Caki2 (cell line): Measurements from ENCODE around the gene HOATZ. TPM values are rescaled to one million over a fixed set of nuclear protein-coding genes. Genes with fewer than 3 reads are reported as not detected.

ENCODE experiments used
- DNase-seq: peaks from one replicate; pipeline ENCODE4 v3.0.0-alpha.2; 2015; ENCODE audit warnings: low read depth
- in situ Hi-C: cut with HindIII; loops from 2 replicates; pipeline ENCODE4 v1.10.0; 2016; ENCODE audit warnings: low sequenced_read_pairs, low pct_unique_long_range_greater_than_20kb, mixed read lengths
- total RNA-seq: library from RNA; depleted of rRNA; stranded (reverse); fragments of >200 nt; shearing (Covaris generic); gene quantifications from 2 replicates; pipeline ENCODE4 v1.2.3, GENCODE V29; 2014; ENCODE audit warnings: low replicate concordance; rRNA removed

The HOATZ gene
- total RNA-seq, 1 experiment from 2014 or later: not detected

DNA sequence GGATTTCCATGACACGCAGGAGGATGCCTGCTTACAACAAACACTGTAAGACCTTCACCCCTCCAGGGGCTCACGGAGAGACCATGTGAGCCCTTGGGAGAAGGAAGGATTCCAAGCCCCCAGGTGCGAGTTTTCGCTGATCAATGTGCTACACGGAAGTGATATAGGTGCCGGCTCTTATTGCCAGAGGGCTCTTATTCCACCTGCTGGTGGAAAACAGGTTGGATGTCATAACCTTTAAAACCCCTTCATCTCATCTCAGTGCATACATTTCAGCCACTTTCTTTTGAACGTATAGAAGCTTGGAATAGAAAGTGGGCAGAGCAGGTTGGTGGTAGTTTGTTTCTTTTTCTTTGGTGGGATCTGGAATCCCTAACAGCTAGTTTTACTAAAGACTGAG, 51.7 kb downstream of the HOATZ start:
- in situ Hi-C loops: no loop called here
- no peak for DNase-seq

DNA sequence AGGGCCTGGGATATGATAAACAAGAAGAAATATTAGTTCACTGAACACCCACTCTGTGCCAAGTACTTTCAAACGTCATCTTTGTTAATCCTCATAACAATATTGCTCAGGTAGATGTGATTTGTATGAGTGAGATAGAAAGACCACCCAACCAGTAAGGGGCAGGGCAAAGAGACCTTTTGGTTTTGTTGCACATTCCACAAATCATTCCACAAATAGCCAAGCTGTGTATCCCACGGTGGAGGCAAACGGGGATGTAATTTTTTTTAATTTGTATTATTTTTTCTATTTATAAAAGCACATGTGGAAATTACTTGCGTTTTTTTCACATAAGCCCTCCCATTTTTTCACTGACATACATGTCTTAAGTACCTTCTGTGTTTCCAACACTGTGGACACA, 54.9 kb downstream of the HOATZ start:
- in situ Hi-C loops: no loop called here
- no peak for DNase-seq

DNA sequence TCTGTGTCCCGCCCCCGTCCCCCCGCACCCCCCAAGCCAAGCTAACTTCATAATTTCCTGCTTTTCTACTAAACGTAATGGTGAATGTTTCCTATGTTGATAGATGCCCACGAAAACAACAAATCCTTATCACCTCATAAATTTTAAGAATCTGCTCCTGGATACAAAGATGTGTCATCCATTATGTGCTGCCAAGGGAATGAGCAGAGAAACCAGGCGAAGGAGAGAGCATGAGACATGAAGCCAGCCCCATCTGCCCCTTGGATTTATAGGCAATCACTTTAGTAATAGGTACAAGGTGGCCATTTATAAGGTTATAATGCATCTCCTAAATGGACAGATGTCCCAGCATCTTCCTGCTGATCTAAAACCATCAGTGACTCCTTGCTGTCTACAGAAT, 56.2 kb downstream of the HOATZ start:
- DNase-seq: no peak
- in situ Hi-C loops: no loop called here

DNA sequence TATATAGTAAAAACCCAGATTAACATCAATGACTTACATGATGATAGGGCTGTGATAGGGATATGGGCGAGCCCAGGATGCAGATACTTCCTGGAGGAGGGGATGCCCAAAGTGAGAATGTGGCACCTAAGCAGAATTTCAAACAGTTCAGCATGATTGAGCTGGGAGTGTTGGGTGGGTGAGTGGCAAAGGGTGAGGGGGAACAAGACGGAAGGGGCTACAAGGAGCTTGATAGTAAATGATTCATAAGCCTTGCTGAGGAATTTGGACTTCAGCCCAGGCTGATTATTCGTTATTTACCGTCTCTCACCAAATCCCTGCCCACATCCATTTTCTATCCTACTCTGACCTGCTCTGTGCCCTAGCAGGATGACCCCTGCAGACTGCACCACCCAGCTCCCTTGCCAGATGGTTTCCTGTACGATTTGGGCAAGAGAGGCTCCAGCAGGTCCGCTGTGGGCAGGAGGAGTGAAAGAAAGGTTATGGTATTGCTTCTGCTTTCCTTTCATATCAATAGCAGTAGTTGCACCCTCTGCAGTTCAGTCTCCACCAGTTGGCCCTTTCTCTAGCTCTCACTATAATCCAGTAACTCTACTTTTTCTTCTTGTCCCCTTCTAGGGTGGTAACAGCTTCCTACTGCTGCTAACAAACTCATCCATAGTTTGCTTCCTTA, 57.4 kb downstream of the HOATZ start:
- in situ Hi-C loops: no loop called here

DNA sequence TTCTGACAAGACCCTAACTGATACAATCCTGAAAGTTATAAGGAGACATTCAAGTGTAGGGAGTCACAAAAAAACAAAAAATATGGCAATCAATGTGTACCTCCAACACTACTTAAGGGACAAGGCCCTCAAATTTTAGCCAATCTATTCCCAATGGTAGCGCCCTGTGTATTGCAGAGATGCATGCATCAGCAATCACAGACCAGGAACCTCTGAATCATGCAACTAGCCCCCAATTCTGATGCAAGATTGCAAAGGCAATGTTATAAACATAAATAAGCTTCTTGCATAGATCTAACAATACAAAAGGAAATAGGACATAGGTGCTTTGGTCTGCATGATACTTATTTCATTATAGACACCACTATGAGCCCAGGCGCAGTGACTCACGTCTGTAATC, 58.0 kb downstream of the HOATZ start:
- in situ Hi-C loops: no loop called here
- DNase-seq: no peak

More for the DNA sequence above, 57.4 kb downstream of the HOATZ start:
- DNase-seq: peak; percentile 18

DNA sequence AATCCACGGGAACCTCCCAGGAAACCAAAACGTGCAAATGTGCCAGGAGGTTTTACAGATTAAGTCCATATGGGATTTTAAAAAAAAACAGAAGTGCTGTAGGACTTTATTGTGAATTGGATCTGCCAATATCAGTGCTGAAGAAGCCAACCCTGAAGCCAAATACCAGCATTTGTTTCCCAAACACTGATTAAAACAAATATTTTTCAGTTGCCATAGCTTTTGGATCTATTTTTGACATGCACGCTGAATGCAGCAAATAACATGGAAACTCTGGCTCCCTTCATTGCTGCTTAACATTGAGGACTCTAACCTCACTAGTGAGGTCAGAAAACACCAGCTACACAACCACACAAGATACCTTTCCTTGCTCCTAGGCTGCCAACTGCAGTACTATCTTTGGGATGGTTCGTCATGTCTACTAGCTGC, 59.3 kb downstream of the HOATZ start:
- in situ Hi-C loops: no loop called here
- DNase-seq: no peak

DNA sequence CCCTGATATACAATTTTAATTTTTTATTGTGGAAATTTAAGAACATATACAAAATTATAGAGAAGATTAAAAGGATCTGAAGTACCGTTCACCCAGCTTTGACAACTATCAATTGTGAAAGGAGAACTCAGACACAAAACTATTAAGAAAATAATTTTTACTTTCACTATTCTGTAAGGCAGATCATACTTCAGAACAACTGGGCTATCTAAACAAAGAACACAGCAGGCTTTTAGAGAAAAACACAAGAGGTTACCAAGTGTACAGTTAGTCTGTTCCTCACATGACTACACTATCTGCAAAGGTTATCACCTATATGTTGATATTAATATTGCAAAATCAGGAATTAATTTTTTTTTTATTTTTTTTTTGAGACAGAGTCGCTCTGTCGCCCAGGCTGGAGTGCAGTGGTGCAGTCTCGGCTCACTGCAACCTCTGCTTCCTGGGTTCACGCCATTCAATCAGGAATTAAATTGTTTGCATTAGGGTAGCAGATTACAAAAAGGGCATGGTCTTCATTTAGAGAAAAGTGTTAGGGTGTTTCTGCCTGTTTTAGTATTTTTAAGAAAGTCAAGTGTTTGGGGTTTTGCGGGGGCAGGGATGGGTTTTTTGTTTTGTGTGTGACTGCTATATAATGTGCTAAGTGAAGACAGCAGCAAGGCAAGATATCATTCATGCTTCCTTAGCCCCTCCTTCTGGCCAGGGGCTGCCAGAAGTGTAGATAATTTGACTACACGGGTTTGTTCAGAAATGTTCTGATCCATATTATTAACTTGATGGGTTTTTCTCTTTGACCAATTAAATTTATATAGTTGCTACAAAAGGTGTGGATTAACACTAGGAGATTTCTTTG, 60.0 kb downstream of the HOATZ start:
- in situ Hi-C loops: no loop called here
- no peak for DNase-seq

DNA sequence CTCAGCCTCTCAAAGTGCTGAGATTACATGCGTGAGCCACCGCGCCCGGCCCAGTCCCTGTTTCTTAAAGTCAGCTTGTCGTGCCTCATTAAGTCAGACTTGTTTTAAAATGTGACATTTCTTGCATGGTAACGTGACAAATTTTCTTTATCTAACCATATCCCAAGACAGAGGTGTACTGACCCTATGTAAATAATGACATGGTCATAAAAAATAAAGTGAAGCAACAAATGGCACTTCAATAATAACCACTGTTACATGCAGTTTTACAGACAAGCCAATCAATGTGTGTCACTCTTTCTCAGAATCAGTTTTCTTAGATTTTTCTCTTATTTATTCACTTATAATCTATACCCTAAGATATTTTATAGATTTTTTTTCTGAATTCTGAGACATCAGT, 61.2 kb downstream of the HOATZ start:
- no peak for DNase-seq

DNA sequence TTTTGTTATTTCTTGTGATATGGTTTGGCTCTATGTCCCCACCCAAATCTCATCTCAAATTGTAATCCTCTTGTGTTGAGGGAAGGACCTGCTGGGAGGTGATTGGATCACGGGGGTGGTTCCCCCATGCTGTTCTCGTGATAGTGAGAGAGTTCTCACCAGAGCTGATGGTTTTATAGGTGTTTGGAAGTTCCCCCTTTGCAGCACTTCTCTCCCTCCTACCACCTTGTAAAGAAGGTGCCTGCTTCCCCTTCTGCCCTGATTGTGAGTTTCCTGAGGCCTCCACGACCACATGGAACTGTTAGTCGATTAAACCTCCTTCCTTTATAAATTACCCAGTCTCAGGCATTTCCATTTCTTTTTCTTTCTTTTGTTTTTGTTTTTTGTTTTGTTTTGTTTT, 63.2 kb downstream of the HOATZ start:
- in situ Hi-C loops: no loop called here
- no peak for DNase-seq

More for the DNA sequence above, 61.2 kb downstream of the HOATZ start:
- in situ Hi-C loops: no loop called here

DNA sequence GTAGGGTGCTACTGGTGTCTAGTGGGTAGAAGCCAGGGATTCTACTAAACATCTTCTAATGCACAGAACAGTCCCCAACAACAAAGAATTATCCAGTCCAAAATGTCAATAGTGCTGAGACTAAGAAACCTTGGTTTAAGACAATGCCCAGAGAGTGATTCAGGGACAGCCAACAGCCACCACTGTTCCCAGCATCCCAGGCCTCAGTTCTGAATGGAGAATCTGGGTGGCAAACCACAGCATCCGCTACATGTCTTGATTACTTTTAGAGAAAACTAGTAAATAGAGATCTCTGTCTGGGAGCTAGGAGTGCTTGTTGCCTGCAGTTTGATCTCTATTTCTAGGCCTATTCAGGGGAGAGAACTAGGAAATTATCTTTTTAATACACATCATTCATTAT, 66.8 kb downstream of the HOATZ start:
- in situ Hi-C loops: no loop called here
- no peak for DNase-seq

DNA sequence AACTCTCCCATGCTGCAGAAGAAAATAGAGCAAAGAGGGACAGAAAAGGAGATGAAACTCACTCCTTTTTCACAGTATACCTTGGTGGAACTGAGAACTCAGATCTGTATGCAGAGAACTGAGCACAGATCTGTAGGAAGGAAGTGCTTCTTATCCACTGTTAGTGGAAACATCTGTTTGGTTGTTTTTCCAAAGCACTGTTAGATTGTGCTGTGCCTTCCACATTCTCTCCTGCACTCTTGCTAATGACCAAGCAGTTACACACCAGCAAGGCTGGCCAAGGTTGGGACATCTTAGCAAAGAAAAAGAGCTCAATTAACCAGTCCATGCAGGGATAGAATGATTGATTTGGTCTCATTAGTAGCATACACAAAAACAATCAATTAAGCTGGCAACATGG, 67.6 kb downstream of the HOATZ start:
- no peak for DNase-seq
- in situ Hi-C loops: no loop called here

DNA sequence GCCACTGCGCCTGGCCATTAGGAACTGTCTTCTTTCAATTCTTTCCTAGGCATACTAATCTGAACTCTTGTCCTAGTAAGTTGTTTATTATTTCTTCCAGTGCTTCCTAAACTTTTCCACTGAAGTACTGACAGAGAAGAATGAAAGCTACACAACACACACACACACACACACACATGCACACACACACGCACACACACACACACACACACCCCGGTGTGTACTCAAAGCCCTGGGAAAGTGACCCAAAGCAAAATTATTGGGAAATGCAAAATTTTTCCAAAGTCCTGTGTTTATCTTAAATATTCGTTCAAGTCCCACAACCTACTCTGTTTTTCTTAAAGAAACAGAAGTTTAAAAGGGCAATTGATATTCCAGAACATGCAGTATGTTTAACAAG, 68.3 kb downstream of the HOATZ start:
- DNase-seq: no peak
- in situ Hi-C loops: no loop called here

DNA sequence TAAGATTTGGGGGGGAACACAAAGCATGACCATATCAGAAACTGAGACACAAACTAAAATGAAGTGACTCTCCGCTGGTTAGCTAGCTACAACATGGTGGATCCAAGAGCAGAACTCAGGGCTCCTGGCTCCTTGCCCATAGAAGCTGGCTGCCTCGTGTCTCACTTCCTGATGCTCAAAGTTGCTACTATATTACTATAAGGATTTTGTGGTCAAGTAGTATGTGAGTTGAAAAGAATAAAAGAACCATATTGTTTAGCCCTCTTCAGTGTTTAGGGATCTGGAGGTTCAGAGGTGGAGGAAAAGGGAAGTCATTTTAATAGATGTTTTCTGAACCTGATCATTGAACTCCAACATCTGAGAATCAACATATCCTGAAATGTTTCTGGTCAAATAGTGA, 70.8 kb downstream of the HOATZ start:
- in situ Hi-C loops: no loop called here
- DNase-seq: no peak

DNA sequence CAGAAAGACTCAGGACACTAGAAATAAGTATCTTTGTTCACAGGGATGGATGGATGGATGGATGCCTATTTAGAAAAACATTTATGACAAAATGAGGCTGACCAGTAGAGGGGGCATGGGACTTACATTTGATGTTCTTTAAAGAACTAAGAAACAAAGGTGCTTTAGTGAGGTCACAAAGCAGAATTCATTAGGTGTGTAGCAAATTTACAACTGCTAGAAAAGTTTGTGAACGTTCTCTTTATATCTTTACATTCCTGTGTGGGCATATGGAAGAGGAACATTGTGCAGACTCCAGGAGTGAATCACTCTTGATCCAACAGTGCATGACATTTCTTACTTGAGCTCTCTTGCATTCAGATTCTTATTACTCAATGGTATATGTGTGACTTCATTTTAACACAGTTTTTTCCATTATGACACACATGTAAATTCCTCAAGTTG, 71.8 kb downstream of the HOATZ start:
- in situ Hi-C loops: no loop called here

More for the DNA sequence above, 71.8 kb downstream of the HOATZ start:
- DNase-seq: peak; percentile 35

Other genes with a start within 250 kb of the HOATZ start
- not detected in 2 replicates for gene POU2AF3, start 216.2 kb upstream of the HOATZ start, total RNA-seq
- gene POU2AF1, start 135.5 kb upstream of the HOATZ start, total RNA-seq: not detected in 2 replicates
- not detected in 2 replicates for gene BTG4, start 2.4 kb upstream of the HOATZ start, total RNA-seq
- gene LAYN, start 25.9 kb downstream of the HOATZ start, total RNA-seq: not detected in 2 replicates
- gene SIK2, start 87.7 kb downstream of the HOATZ start, total RNA-seq: 1.5 and 2.2 TPM in 2 replicates